GM23338 (cell line): ENCODE results near the gene DIAPH1.

Source experiments
- CREB1 ChIP-seq: fragments of 250-450 bp; sonication (Bioruptor Pico); IDR thresholded peaks from 2 replicates; pipeline ENCODE4 v1.5.0; 2020; ENCODE audit warnings: low read depth, mild to moderate bottlenecking, moderate library complexity
- CTCF ChIP-seq, 2 experiments: fragments of 200-600 bp in 1 of 2; sonication (generic) in 1 of 2; conservative IDR thresholded peaks; 2 replicates each; pipeline versions ENCODE4 v1.5.1 to v1.6.1; 2016 to 2017; ENCODE audit warnings: antibody characterized with exemption in 2 of 2, low read depth in 2 of 2, mild to moderate bottlenecking in 2 of 2, moderate library complexity in 1 of 2

GRCh38 chr5:141574122-141574510 lies 44.7 kb downstream of the DIAPH1 start:
- no peak for TF ChIP-seq CREB1 (CRISPR knock-in tag)
- no peak for TF ChIP-seq CTCF (conservative IDR thresholded peaks at IDR 0.05; ENCODE audit: low read depth in 2 of 2)
